SJSA1 (cell line): ENCODE measurements around the gene COQ6. TPM values are rescaled to one million over a fixed set of nuclear protein-coding genes. Genes with fewer than 3 reads are reported as not detected.
"Not testable (repeated sequence)": the region's sequence is repeated elsewhere in the genome, so short reads cannot be mapped to it uniquely, and the experiment has no call there.

ENCODE experiments used
- DNase-seq, 2 experiments: peaks; one replicate each; pipeline ENCODE4 v3.0.0-alpha.2; 2015 to 2020; ENCODE audit warnings: low spot score in 2 of 2, low read depth in 1 of 2
- H3K27ac ChIP-seq: fragments of 250-450 bp; sonication (Bioruptor Pico); 2 replicates; pipeline ENCODE4 v1.5.1; 2020; ENCODE audit warnings: mild to moderate bottlenecking, moderate library complexity
- H3K27me3 ChIP-seq: fragments of 250-450 bp; sonication (Bioruptor Pico); replicated peaks from 2 replicates; pipeline ENCODE4 v1.5.1; 2020; ENCODE audit warnings: mild to moderate bottlenecking, moderate library complexity
- H3K36me3 ChIP-seq: fragments of 250-450 bp; sonication (Bioruptor Pico); 2 replicates; pipeline ENCODE4 v1.5.1; 2020; ENCODE audit warnings: mild to moderate bottlenecking
- H3K4me1 ChIP-seq: fragments of 250-450 bp; sonication (Bioruptor Pico); replicated peaks from 2 replicates; pipeline ENCODE4 v1.6.1; 2021; ENCODE audit warnings: mild to moderate bottlenecking
- H3K4me3 ChIP-seq: fragments of 250-450 bp; sonication (Bioruptor Pico); 2 replicates; pipeline ENCODE4 v1.5.1; 2020; ENCODE audit warnings: mild to moderate bottlenecking
- H3K9me3 ChIP-seq: fragments of 250-450 bp; sonication (Bioruptor Pico); replicated peaks from 2 replicates; pipeline ENCODE4 v1.5.1; 2020; ENCODE audit warnings: mild to moderate bottlenecking
- total RNA-seq: library from RNA; depleted of rRNA; stranded (reverse); fragments of >200 nt; shearing (Covaris generic); gene quantifications from 2 replicates; pipeline ENCODE4 v1.2.3, GENCODE V29; 2014

COQ6 gene
- total RNA-seq, 1 experiment from 2014 or later, result 19.6 TPM

DNA sequence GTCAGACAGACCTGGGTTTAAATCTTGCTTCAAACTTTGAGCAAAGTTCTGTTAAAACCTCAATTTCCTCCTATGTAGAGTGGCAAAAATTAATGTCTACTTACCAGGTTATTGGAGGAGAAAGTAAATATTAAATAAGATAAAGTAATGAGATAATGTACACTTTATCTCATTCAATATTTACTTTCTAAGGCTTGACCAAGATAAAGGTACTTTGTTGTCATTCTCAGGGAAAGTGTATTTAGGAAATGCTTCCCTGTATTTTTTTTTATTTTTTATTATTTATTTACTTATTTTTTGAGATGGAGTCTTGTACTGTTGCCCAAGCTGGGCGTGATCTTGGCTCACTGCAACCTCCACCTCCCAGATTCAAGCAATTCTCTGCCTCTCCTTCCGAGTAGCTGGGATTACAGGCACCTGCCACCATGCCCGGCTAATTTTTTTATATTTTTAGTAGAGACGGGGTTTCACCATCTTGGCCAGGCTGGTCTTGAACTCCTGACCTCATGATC is 4.9 kb upstream of the COQ6 start:
- Histone ChIP-seq H3K4me3 (no peak overlapping the region), H3K4me1 (peaks cover 4% of the 10 kb centered on the region), H3K9me3 (no peaks in the 10 kb centered on the region), H3K36me3 (peaks cover 8% of the 10 kb centered on the region; the same call in 1 of the 2 replicates), H3K27me3 (no peaks in the 10 kb centered on the region), H3K27ac (no peak overlapping the region)
- DNase-seq, result no peak

DNA sequence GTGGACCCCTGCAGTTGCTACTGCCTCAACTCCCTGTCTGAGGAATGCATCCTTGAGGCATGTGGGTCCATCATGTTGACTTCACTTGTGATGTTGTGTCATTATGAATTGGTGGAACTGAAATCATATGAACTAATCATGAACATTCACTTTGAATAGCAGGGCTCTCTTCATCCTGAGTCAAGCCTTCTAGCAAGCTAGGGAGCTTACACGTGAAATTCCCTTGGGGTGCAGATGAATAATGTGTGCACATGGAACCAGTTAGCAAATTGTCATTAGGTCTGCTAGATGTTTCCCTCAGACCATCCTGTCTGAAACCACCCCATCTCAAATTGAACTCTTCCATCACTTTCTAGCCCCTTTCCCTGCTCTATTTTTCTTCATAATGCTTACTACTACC is 3.6 kb downstream of the COQ6 start:
- H3K4me3 ChIP-seq, result no peak overlapping the region
- H3K4me1 ChIP-seq, result peaks cover 10% of the 10 kb centered on the region
- H3K9me3 ChIP-seq, result no peaks in the 10 kb centered on the region
- no peak overlapping the region for H3K27ac ChIP-seq
- peaks cover 25% of the 10 kb centered on the region for H3K36me3 ChIP-seq
- DNase-seq, result no peak
- no peaks in the 10 kb centered on the region for H3K27me3 ChIP-seq

DNA sequence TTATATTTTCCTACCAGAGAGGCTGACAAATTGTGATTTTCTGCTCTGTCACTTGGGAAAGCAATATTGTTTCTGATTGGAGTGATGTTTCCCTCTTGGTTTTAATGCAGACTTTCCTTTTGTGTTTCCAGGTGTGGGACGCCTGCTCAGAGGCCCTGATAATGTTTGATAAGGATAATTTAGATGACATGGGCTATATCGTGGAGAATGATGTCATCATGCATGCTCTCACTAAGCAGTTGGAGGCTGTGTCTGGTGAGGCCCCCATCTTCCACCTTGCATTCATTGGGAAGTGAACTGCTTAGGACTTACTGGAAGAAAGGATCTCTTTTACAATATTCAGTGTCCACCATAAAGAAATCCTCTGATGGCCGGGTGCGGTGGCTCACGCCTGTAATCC is 5.6 kb downstream of the COQ6 start:
- peaks cover 39% of the 10 kb centered on the region for H3K36me3 ChIP-seq

DNA sequence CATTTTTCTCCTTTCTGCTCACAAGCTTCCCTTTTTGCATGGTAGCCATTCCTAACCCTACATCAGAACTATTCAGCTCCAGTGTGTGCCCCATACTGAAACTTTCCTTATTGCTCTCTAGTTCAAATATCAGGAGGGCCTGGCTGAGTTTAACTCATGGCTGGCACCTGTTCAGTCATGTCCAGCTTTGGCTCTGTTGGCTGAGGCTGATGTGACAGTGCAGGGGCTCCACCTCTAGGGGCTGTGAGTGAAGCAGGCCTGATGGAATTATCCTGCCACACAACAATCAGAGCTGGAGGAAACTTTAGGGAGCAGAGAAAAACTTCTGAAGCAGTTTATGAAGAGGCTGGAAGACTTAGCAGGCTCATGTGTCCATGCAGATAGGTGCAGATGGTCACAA is 8.5 kb downstream of the COQ6 start:
- Histone ChIP-seq H3K9me3 (no peaks in the 10 kb centered on the region), H3K4me1 (no peaks in the 10 kb centered on the region), H3K4me3 (no peak overlapping the region), H3K27me3 (no peaks in the 10 kb centered on the region), H3K27ac (no peak overlapping the region), H3K36me3 (peaks cover 64% of the 10 kb centered on the region)
- no peak for DNase-seq

More for the DNA sequence above, 5.6 kb downstream of the COQ6 start:
- Histone ChIP-seq H3K27ac (no peak overlapping the region), H3K4me3 (no peak overlapping the region), H3K4me1 (peaks cover 6% of the 10 kb centered on the region), H3K9me3 (no peaks in the 10 kb centered on the region), H3K27me3 (no peaks in the 10 kb centered on the region)
- DNase-seq, result no peak

DNA sequence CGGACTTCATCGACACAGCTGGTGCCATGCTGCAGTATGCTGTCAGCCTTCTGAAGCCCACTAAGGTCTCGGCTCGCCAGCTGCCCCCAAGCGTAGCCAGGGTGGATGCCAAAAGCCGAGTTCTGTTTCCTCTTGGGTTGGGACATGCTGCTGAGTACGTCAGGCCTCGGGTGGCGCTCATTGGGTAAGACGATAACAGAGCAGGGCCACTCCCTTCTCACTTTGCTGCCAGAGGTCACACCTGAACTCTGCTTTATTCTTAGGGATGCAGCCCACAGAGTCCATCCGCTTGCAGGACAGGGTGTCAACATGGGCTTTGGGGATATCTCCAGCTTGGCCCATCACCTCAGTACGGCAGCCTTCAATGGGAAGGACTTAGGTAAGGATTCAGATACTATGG is 11.1 kb downstream of the COQ6 start:
- no peaks in the 10 kb centered on the region for H3K4me1 ChIP-seq

DNA sequence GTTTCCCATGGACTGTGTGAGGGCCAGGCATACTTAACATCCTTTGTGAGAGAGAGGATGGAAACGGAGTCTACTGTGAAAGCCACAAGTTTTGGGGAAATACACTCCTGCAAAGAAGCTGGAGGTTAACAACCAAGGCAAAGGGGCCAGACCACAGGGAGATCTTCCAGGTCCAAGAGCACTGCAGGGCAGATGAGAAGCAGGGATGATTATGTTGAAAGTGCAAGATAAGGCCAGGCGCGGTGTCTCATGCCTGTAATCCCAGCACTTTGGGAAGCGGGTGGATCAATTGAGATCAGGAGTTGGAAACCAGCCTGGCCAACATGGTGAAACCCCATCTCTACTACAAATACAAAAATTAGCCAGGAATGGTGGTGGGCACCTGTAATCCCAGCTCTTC is 15.1 kb downstream of the COQ6 start:
- Histone ChIP-seq H3K27me3 (no peaks in the 10 kb centered on the region), H3K9me3 (no peaks in the 10 kb centered on the region), H3K4me1 (no peaks in the 10 kb centered on the region), H3K36me3 (peaks cover 36% of the 10 kb centered on the region), H3K27ac (no peak overlapping the region), H3K4me3 (no peak overlapping the region)
- DNase-seq, result no peak

More for the DNA sequence above, 11.1 kb downstream of the COQ6 start:
- Histone ChIP-seq H3K27me3 (no peaks in the 10 kb centered on the region), H3K4me3 (no peak overlapping the region), H3K36me3 (peaks cover 61% of the 10 kb centered on the region), H3K9me3 (no peaks in the 10 kb centered on the region), H3K27ac (no peak overlapping the region)
- DNase-seq, result no peak

DNA sequence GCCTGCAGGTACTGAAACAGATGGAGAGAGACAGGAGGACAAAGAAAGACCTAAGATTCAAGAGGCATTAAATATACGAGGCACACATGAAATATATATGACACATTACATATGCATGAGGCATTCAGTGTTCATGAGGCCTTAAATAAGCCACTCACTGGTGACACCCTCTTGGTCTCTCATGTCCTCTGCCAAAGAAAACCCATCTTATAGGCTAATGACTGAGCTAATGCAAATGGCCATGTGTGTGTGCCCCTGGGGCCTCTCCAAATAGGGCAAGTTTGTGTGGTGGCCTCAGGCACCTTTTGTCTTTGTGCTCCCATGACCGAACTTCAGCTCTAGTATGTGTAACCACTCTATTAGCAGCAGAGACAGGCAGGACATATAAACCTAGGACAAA is 18.8 kb downstream of the COQ6 start:
- Histone ChIP-seq H3K36me3 (peaks cover 2% of the 10 kb centered on the region), H3K4me3 (no peak overlapping the region), H3K4me1 (no peaks in the 10 kb centered on the region), H3K9me3 (no peaks in the 10 kb centered on the region), H3K27ac (no peak overlapping the region), H3K27me3 (no peaks in the 10 kb centered on the region)
- no peak for DNase-seq

DNA sequence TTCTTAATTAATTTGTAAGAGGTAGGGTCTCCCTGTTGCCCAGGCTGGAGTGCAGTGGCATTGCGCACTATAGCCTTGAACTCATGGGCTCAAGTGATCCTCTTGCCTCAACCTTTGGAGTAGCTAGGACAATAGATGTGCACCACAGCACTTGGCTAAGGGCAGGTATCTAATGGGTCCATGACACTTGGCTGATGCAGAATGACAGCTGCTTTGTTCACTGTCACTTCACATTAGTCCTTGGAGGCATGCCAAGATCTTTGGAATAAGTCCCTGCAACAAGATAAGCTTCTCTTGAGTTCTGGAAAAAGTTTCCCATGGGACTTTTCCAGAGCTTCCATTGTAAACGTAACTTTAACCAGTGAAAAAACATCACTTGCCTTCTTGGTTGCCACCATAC is 23.4 kb downstream of the COQ6 start:
- Histone ChIP-seq H3K9me3 (no peaks in the 10 kb centered on the region), H3K27me3 (no peaks in the 10 kb centered on the region), H3K27ac (no peak overlapping the region), H3K36me3 (no peaks in the 10 kb centered on the region), H3K4me1 (peaks cover 8% of the 10 kb centered on the region), H3K4me3 (no peak overlapping the region)
- DNase-seq, result no peak

DNA sequence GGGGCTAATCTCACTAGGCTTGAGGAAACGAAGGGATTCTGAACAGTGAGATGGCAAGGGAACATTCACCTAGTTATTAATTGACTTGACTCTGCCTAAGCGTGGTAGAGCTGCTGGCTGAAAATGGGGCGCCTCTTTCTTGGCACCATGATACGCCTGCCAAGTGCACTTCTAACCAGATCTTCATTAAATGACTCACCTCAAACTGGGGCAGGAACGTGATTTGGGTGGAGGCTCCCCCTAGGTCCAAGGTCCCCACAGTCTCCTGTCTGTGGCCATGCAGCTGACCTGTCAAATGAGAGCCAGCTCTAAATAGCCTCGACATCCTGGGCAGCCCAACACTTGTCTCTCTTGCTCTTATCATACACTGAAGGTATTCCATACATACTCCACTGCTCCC is 26.0 kb downstream of the COQ6 start:
- no peak overlapping the region for H3K27ac ChIP-seq
- no peaks in the 10 kb centered on the region for H3K9me3 ChIP-seq
- H3K4me1 ChIP-seq, result peaks cover 8% of the 10 kb centered on the region
- no peak for DNase-seq
- no peaks in the 10 kb centered on the region for H3K36me3 ChIP-seq
- H3K27me3 ChIP-seq, result no peaks in the 10 kb centered on the region
- no peak overlapping the region for H3K4me3 ChIP-seq

DNA sequence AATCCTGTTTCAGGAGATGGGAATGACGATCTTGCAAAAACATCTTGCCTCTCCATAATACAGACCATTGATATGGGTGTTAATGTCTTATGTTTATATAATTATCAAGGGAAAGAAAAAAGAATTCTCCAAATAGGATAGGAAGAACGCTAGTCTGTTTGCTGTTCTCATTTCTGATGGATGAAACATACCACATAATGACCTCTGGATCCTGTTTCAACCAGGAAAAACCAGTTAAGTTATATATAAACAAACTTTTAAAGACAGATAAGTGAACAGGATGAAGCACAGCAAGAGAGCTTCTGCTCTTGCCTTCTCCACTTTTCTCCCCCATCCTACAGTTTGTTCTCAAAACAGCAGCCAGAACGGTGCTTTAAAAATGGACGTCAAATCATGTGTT is 27.8 kb downstream of the COQ6 start:
- Histone ChIP-seq H3K4me3 (no peak overlapping the region), H3K27me3 (no peaks in the 10 kb centered on the region), H3K9me3 (no peaks in the 10 kb centered on the region), H3K4me1 (peaks cover 8% of the 10 kb centered on the region), H3K36me3 (no peaks in the 10 kb centered on the region), H3K27ac (no peak overlapping the region)
- peak in 1 of 2 experiments; percentile 3 for DNase-seq

DNA sequence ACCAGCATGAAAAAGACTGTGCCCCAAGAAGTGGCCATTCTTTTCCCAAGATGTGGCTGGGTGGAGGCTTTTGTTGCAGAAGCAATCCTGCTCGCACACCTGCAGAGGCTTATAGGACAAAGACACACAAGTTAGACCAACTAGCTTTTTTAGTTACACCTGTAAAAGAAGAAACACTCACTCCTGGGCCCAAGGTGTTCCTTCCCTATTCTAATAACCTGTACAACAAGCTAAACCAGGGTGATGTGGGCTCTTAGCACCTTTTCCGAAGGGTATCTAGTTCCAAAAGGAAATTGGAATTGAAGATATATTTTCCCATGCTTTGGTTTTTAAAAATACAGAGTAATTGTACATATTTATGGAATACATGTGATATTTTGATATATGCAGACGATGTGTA is 38.0 kb downstream of the COQ6 start:
- Histone ChIP-seq H3K4me1 (no peaks in the 10 kb centered on the region), H3K27me3 (no peaks in the 10 kb centered on the region), H3K9me3 (no peaks in the 10 kb centered on the region), H3K36me3 (no peaks in the 10 kb centered on the region), H3K27ac (no peak overlapping the region), H3K4me3 (no peak overlapping the region)
- DNase-seq, result no peak

DNA sequence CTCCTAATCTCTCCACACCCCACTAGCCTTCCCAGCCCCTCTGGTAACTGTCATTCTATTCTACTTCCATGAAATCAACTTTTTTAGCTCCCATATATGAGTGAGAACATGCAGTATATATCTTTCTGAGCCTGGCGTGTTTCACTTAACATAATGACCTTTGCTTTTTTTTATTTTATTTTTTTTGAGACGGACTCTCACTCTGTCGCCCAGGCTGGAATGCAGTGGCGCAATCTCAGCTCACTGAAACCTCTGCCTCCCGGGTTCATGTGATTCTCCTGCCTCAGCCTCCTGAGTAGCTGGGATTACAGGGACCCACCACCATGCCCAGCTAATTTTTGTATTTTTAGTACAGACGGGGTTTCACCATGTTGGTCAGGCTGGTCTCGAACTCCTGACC is 38.6 kb downstream of the COQ6 start:
- not testable (repeated sequence) for H3K27me3 ChIP-seq, DNase-seq

DNA sequence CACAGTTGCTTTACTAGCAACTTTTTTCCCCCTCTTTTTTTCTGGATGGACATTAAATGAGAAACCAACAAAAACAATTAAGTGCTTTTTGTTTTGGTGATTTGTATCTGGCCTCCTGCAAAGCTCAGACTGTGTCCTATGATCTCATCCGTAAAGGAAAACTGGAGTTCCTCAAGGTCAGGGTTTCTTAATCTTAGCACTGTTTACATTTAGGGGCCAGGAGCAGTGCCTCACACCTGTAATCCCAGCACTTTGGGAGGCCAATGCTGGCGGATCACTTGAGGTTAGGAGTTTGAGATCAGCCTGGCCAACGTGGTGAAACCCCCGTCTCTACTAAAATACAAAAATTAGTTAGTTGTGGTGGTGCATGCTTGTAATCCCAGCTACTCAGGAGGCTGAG is 41.0 kb downstream of the COQ6 start:
- no peak for DNase-seq
- Histone ChIP-seq H3K4me3 (no peak overlapping the region), H3K36me3 (no peaks in the 10 kb centered on the region), H3K4me1 (no peaks in the 10 kb centered on the region), H3K9me3 (no peaks in the 10 kb centered on the region), H3K27ac (no peak overlapping the region), H3K27me3 (no peaks in the 10 kb centered on the region)

More for the DNA sequence above, 38.6 kb downstream of the COQ6 start:
- not testable (repeated sequence) for H3K36me3 ChIP-seq, H3K4me1 ChIP-seq, H3K27ac ChIP-seq, H3K4me3 ChIP-seq, H3K9me3 ChIP-seq

DNA sequence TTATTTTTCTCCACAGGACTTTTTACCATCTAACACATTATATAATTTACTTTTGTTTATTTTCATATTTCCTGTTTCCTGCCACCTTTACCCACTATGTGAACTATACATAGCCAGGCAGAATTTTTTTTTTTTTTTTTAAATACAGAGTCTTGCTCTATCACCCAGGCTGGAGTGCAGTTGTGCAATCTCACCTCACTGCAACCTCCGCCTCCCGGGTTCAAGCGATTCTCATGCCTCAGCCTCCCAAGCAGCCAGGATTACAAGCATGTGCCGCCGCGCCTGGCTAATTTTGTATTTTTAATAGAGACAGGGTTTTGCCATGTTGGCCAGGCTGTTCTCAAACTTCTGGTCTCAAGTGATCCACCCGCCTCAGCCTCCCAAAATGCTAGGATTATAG is 44.8 kb downstream of the COQ6 start:
- not testable (repeated sequence) for H3K36me3 ChIP-seq, H3K4me3 ChIP-seq, H3K4me1 ChIP-seq, H3K27ac ChIP-seq, DNase-seq, H3K9me3 ChIP-seq, H3K27me3 ChIP-seq

DNA sequence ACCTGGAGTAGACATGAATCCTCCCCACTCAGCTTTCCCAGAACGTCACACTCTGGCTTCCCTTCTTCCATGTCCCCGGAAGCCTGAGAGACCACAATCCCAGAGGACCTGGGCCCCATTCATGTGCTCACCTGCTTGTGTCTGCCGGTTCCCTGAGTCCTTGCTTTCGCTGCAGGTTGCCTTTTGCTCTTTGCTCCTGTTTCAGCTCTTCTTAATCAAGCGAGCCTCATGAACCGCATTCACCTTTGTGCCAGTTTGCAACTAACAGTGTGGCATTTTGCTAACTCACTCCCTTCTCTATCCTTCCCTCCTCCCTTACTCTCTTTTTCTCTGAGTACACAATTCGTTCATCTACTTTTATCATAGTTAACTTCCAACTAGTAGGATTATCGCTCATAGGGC is 45.9 kb downstream of the COQ6 start:
- H3K36me3 ChIP-seq, result no peaks in the 10 kb centered on the region
- no peak for DNase-seq
- H3K27me3 ChIP-seq, result no peaks in the 10 kb centered on the region
- H3K4me3 ChIP-seq, result no peak overlapping the region
- H3K4me1 ChIP-seq, result no peaks in the 10 kb centered on the region
- H3K27ac ChIP-seq, result no peak overlapping the region
- H3K9me3 ChIP-seq, result no peaks in the 10 kb centered on the region
